GM21423 (cell line): Measurements from ENCODE around the gene CSMD2.
"Not testable (repeated sequence)": the region's sequence is repeated elsewhere in the genome, so short reads cannot be mapped to it uniquely, and the experiment has no call there.

Source experiments
- ATAC-seq: cut with Tn5 transposase; IDR thresholded peaks from one replicate; pipeline ENCODE4 v1.9.1; 2021; ENCODE audit warnings: mild to moderate bottlenecking, moderate library complexity; ENCODE audit not compliant: unreplicated experiment

CSMD2 gene

GRCh38 chr1:34055818-34056217, 109.2 kb downstream of the CSMD2 start:
- no peak for ATAC-seq

- ATAC-seq = no peak
Measured at GRCh38 chr1:34054920-34055319, 110.1 kb downstream of the CSMD2 start.

- ATAC-seq = no peak
Measured at GRCh38 chr1:34053660-34054059, 111.4 kb downstream of the CSMD2 start.

DNA sequence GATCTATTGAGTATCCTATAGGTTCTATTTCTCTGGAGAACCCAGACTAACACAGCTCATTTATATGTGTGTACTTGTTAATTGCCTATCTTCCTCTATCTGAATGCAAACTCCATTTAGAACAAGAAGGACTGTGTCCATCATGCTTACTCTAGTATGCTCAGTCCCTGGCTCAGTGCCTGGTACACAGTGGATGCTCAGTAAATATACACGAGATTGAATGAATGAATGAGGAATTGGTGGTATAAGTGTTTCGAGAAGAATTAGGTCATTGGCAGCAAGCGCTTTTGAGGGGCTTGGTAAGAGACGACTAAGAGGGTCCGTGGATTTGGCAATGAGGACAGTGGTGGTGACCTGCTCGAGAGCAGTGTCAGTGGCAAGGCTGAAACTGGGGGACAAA, 112.5 kb downstream of the CSMD2 start:
- no peak for ATAC-seq

DNA sequence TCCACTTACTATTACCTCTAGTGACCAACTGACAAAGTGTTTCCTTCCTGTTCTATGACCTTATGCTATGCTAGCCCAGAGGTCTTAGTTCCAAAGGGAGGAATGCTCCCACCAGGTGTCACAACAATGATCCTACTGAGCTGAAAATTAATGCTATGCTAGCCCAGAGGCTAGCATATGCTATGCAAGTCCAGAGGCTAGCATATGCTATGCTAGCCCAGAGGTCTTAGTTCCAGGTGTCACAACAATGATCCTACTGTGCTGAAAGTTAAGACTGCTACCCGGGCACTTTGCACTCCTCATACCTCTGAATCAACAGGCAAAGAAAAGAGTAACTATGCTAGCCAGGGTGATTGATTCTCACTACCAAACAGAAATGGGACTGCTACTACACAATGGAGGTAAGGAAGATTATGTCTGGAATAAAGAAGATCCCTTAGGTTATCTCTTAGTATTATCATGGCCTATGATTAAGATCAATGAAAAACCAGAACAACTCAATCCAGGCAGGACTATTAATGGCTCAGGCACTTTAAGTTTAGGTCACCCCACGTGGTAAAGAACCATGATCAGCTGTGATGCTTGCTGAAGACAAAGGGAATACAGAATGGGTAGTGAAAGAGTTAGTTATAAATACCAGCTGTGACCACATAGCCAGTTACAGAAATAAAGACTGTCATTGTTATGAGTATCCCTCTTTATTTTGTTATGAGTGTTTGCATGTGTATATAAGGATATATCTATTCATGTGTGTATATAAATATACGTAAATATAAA, 114.1 kb downstream of the CSMD2 start:
- ATAC-seq = no peak

DNA sequence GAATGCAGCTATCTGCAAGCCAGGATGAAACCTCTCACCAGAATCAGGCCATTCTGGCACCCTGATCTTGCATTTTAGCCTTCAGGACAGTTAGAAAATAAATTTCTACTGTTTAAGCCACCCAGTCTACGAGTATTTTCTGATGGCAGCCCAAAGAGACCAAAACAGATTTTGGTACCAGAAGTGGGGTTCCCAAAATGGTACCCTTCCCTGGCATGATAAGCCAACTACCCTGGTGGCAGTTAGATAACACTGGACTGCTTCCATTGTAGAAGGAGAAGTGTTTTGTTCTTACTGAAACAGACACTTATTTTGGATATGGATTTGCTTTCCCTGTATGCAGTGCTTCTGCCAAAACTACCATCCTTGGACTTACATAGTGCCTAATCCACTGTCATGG, 115.0 kb downstream of the CSMD2 start:
- ATAC-seq = no peak

DNA sequence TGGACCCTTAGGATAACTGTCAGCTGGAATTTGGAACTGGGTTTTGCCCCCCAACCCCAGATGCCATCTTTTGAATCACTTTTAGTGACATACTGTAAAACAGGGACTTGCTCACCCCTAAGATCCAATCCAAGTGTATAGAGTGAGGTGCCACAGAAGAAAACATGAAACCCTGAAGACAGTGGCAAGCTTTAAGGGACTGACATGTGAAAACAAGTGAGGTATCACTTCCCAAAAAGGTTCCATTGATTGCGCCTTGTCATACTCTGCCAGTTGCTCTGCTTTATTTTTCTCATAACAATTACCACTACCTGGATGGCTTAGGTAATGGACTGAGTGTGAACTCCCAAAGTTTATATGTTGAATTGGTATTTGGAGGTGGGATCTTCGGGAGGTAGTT, 115.6 kb downstream of the CSMD2 start:
- ATAC-seq = no peak

GRCh38 chr1:34037856-34038255, 127.2 kb downstream of the CSMD2 start:
- ATAC-seq = no peak

- no peak for ATAC-seq
Measured at GRCh38 chr1:34037109-34037508, 127.9 kb downstream of the CSMD2 start.

- ATAC-seq = no peak
Measured at GRCh38 chr1:34034036-34034435, 131.0 kb downstream of the CSMD2 start.

- ATAC-seq = no peak
Measured at GRCh38 chr1:34029954-34030353, 135.1 kb downstream of the CSMD2 start.

DNA sequence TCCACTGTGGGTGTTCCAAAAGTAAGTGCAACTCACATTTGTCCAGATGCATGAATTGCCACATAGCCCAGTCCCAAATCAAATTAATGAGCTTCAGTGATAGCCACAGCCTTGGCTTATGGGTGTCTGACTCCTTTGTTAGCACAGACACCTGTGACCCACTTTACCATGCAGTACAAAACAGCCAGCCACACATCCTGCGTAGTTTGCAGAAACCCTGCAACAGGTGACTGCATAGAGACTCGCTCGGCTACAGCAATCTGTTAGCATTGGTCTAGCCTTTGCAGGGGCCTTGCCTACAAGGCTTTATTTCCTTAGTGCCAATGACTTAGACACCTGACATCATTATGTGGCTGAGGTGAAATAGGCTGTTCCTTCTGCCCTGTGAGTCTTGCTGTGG, 135.5 kb downstream of the CSMD2 start:
- ATAC-seq = no peak

GRCh38 chr1:34028381-34029055, 136.5 kb downstream of the CSMD2 start:
- ATAC-seq = no peak

DNA sequence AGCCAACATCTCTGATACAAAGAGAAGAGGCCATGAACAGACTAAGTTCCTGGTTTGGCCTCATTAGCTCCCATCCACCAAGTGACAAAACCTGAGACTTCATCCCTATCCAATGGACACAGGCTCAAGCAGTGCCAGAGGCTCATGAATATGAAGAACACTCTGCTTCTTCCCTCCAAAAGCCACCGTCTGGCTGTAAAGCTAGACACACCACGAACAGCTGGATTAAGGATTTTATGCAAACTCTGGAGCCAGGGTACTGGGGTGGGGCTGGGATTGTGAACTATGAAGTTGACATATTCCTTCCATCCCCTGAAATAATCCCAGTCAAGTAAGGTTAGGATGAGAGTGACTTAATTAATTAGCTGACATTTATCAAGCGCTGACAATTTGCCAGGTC, 139.4 kb downstream of the CSMD2 start:
- no peak for ATAC-seq

DNA sequence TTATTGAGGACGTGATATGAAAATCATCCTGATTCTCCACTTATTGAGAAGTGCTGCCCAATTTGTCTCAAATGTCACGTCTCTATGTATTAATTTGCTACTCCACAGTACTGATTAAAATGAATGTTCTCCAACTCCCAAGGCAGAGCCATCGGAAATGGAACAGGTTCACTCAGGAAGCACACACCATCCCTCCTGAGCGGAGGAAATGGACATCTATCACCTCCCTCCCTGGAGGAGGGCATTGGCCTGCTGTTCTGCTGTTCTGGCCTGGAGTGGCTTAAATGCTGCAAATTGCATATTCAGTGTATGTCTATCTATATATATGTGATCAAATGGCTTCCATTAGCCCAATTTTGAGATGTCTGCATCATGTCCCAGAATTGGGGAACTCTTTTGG, 140.5 kb downstream of the CSMD2 start:
- no peak for ATAC-seq

GRCh38 chr1:34019741-34020552, 145.1 kb downstream of the CSMD2 start:
- ATAC-seq = no peak

DNA sequence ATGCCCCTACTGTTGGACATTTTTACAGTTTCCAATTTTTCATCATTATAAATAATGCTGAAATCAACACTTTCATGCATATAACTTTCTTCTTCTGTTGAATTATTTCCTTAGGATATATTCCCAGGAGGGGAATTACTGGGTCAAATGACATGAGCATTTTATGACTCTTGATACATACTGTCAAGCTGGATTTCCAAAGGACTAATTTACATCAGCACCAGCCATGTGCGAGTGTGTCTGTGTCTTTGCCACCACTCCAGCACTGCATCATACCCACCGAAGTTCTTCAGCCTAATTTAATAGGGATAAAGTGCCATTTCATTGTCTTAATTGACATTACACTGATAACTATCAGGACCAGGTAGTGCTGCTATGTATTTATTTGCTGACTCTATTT, 146.7 kb downstream of the CSMD2 start:
- ATAC-seq = no peak

- not testable (repeated sequence) for ATAC-seq
Measured at GRCh38 chr1:34016281-34016680, 148.7 kb downstream of the CSMD2 start.

GRCh38 chr1:34013958-34014737, 150.9 kb downstream of the CSMD2 start:
- no peak for ATAC-seq

DNA sequence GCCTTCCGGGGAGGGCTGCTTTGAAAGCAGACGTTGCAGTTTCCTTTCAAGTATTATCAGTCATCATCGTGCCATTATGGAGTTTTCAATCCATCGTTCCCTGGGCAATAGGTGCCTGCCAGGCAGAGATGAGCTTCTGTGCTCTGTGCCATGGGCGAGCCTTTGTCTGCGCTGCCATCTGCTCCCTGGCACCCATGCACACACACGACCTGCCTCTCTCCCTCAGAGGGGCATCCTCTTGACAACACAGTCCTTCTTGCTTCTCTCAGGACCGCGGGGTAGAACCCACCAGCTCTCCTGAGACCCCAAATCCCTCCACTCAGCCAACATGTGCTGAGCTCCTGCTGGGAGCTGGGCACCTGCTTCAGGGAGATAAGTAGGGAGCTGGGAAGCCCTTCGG, 151.9 kb downstream of the CSMD2 start:
- no peak for ATAC-seq
